Thymus (tissue), 11 donors: ENCODE results near the gene EDEM2. TPM values are rescaled to one million over a fixed set of nuclear protein-coding genes. Genes with fewer than 3 reads are reported as not detected.

ENCODE experiments used
- DNase-seq, 9 donors: peaks; one replicate each; pipeline ENCODE4 v3.0.0-alpha.2; 2013; ENCODE audit warnings: low spot score in 9 of 9, low read depth in 6 of 9, missing footprints in 1 of 9
- H3K27ac ChIP-seq, 2 donors: one replicate each; pipeline ENCODE4 v1.5.1; 2013; ENCODE audit warnings: control low read depth in 1 of 2, low read depth in 1 of 2, low read length in 1 of 2, mild to moderate bottlenecking in 1 of 2, moderate library complexity in 1 of 2
- H3K27me3 ChIP-seq, 2 donors: one replicate each; pipeline ENCODE4 v1.5.1; 2013; ENCODE audit warnings: low read length in 1 of 2; ENCODE audit not compliant: control insufficient read depth in 2 of 2, insufficient read depth in 1 of 2
- H3K36me3 ChIP-seq, 2 donors: one replicate each; pipeline ENCODE4 v1.5.1; 2013; ENCODE audit warnings: low read length in 1 of 2, mild to moderate bottlenecking in 1 of 2, moderate library complexity in 1 of 2; ENCODE audit not compliant: control insufficient read depth in 2 of 2, insufficient read depth in 2 of 2
- H3K4me1 ChIP-seq, 2 donors: one replicate each; pipeline ENCODE4 v1.5.1; 2013; ENCODE audit warnings: low read length in 2 of 2; ENCODE audit not compliant: control insufficient read depth in 2 of 2, insufficient read depth in 2 of 2
- H3K4me3 ChIP-seq, 2 donors: one replicate each; pipeline ENCODE4 v1.5.1; 2013; ENCODE audit warnings: low read length in 2 of 2, control low read depth in 1 of 2, mild to moderate bottlenecking in 1 of 2
- H3K9me3 ChIP-seq, 2 donors: one replicate each; pipeline ENCODE4 v1.5.1; 2013; ENCODE audit warnings: low read length in 1 of 2, mild to moderate bottlenecking in 1 of 2; ENCODE audit not compliant: control insufficient read depth in 2 of 2, insufficient read depth in 1 of 2
- WGBS: extraction: QIAGEN DNeasy Blood & Tissue Kit; methylation state at CpG from one replicate; pipeline ENCODE4 v1.1.7; 2013; 5-methylcytosine and 5-hydroxymethylcytosine counted together
- polyA plus RNA-seq: library from polyadenylated mRNA; stranded (reverse); fragments of 200-250 nt; gene quantifications from one replicate; pipeline ENCODE4 v1.2.3, GENCODE V29; 2013
- total RNA-seq: library from RNA; stranded (reverse); fragments of 120-200 nt; gene quantifications from one replicate; pipeline ENCODE4 v1.2.4, GENCODE V29; 2013
- donor health status: healthy.

Gene EDEM2
- total and polyA plus RNA-seq, 2 donors: 15.5 to 18.4 TPM

GRCh38 chr20:35106827-35107380 lies 40.2 kb downstream of the EDEM2 start:
- 95% methylated on average over 1 of the region's 1 CpG for WGBS
- no peaks in the 10 kb centered on the region for H3K27me3 ChIP-seq
- no peaks in the 10 kb centered on the region for H3K9me3 ChIP-seq
- no peak overlapping the region for H3K4me3 ChIP-seq
- no peaks in the 10 kb centered on the region for H3K4me1 ChIP-seq
- no peak for DNase-seq
- no peaks in the 10 kb centered on the region for H3K36me3 ChIP-seq
- H3K27ac ChIP-seq: no peak overlapping the region

- Histone ChIP-seq H3K27me3 (no peaks in the 10 kb centered on the region), H3K36me3 (no peaks in the 10 kb centered on the region), H3K27ac (no peak overlapping the region), H3K9me3 (no peaks in the 10 kb centered on the region), H3K4me3 (no peak overlapping the region), H3K4me1 (no peaks in the 10 kb centered on the region)
- WGBS: 91% methylated on average over 3 of the region's 3 CpGs
- DNase-seq: no peak
These were observed 42.3 kb downstream of the EDEM2 start for GRCh38 chr20:35104685-35105295.

- Histone ChIP-seq H3K4me1 (no peaks in the 10 kb centered on the region), H3K27ac (no peak overlapping the region), H3K9me3 (no peaks in the 10 kb centered on the region), H3K36me3 (no peaks in the 10 kb centered on the region), H3K27me3 (no peaks in the 10 kb centered on the region), H3K4me3 (no peak overlapping the region)
- WGBS: 96% methylated on average over 8 of the region's 8 CpGs
- DNase-seq: no peak
These were observed 45.5 kb downstream of the EDEM2 start for GRCh38 chr20:35101620-35102019.

- H3K27ac ChIP-seq: no peak overlapping the region
These were observed 53.8 kb downstream of the EDEM2 start for GRCh38 chr20:35093267-35093884.

GRCh38 chr20:35092524-35093266 lies 54.4 kb downstream of the EDEM2 start, which contains the start of gene TRPC4AP:
TRPC4AP (minus strand) TSS chr20:35092807; CDS start chr20:35092781, 26 bp downstream.
- peak; percentile 76 to 96 (median 91) for DNase-seq
- H3K36me3 ChIP-seq: peaks cover 0 to 3% of the 10 kb centered on the region in 2 donors
- H3K27ac ChIP-seq: peak within 1 kb of the TSS; percentile 83 to 86
- 5% methylated on average over 69 of the region's 69 CpGs for WGBS
- H3K4me3 ChIP-seq: peak within 1 kb of the TSS; percentile 84 to 97
- H3K27me3 ChIP-seq: no peaks in the 10 kb centered on the region
- H3K9me3 ChIP-seq: no peaks in the 10 kb centered on the region
- H3K4me1 ChIP-seq: peaks cover 6 to 15% of the 10 kb centered on the region in 2 donors

More at GRCh38 chr20:35093267-35093884, 53.8 kb downstream of the EDEM2 start:
- Histone ChIP-seq H3K4me1 (peaks cover 6 to 15% of the 10 kb centered on the region in 2 donors), H3K27me3 (no peaks in the 10 kb centered on the region), H3K9me3 (no peaks in the 10 kb centered on the region), H3K36me3 (peaks cover 0 to 3% of the 10 kb centered on the region in 2 donors), H3K4me3 (peak overlapping the region; percentile 84 to 97)
- WGBS: 91% methylated on average over 8 of the region's 8 CpGs
- no peak for DNase-seq

GRCh38 chr20:35091816-35092523 lies 55.2 kb downstream of the EDEM2 start:
- DNase-seq: peak in 6 of 9 donors; percentile 19 to 60 (median 34)
- H3K4me1 ChIP-seq: peaks cover 6 to 18% of the 10 kb centered on the region in 2 donors
- H3K27ac ChIP-seq: peak overlapping the region; percentile 83 to 86
- WGBS: under 1% methylated on average over 28 of the region's 28 CpGs
- peaks cover 4 to 6% of the 10 kb centered on the region in 2 donors for H3K36me3 ChIP-seq
- no peaks in the 10 kb centered on the region for H3K9me3 ChIP-seq
- H3K4me3 ChIP-seq: peak overlapping the region; percentile 84 to 97
- no peaks in the 10 kb centered on the region for H3K27me3 ChIP-seq

- H3K9me3 ChIP-seq: no peaks in the 10 kb centered on the region
- H3K36me3 ChIP-seq: peaks cover 4 to 12% of the 10 kb centered on the region in 2 donors
- 96% methylated on average over 2 of the region's 2 CpGs for WGBS
- peak in 1 of 9 donors; percentile 5 for DNase-seq
- H3K4me1 ChIP-seq: peaks cover 12 to 28% of the 10 kb centered on the region in 2 donors
- H3K27me3 ChIP-seq: no peaks in the 10 kb centered on the region
- H3K27ac ChIP-seq: no peak overlapping the region
- no peak overlapping the region for H3K4me3 ChIP-seq
These were observed 58.6 kb downstream of the EDEM2 start for GRCh38 chr20:35088231-35089145.

GRCh38 chr20:35087791-35088190 lies 59.3 kb downstream of the EDEM2 start:
- Histone ChIP-seq H3K4me1 (peaks cover 12 to 24% of the 10 kb centered on the region in 2 donors), H3K4me3 (no peak overlapping the region), H3K9me3 (no peaks in the 10 kb centered on the region), H3K36me3 (peaks cover 4 to 12% of the 10 kb centered on the region in 2 donors), H3K27me3 (no peaks in the 10 kb centered on the region), H3K27ac (no peak overlapping the region)
- no peak for DNase-seq
- 94% methylated on average over 5 of the region's 5 CpGs for WGBS
